Measurements from ENCODE around the gene DTD1. TPM values are rescaled to one million over a fixed set of nuclear protein-coding genes. Genes with fewer than 3 reads are reported as not detected.

The DTD1 gene
- total RNA-seq, 4 donors from 2014 or later, result 6.0 to 18.8 (median 10.2) TPM

GRCh38 chr20:18589941-18590674 is 2.3 kb downstream of the DTD1 start:
- no peak for DNase-seq
- H3K4me3 ChIP-seq, result no peak overlapping the region
- H3K27ac ChIP-seq, result no peak overlapping the region
- H3K36me3 ChIP-seq, result no peaks in the 10 kb centered on the region
- H3K4me1 ChIP-seq, result peaks cover 0 to 9% (median 3%) of the 10 kb centered on the region in 4 donors
- TF ChIP-seq POLR2A (IDR thresholded peaks at IDR 0.05) (no peak), CTCF (IDR thresholded peaks at IDR 0.05) (no peak)
- no peaks in the 10 kb centered on the region for H3K27me3 ChIP-seq
- H3K9me3 ChIP-seq, result no peaks in the 10 kb centered on the region

GRCh38 chr20:18596270-18596669 is 8.4 kb downstream of the DTD1 start:
- no peaks in the 10 kb centered on the region for H3K9me3 ChIP-seq
- no peak overlapping the region for H3K27ac ChIP-seq
- H3K27me3 ChIP-seq, result no peaks in the 10 kb centered on the region
- H3K4me3 ChIP-seq, result no peak overlapping the region
- TF ChIP-seq CTCF (IDR thresholded peaks at IDR 0.05) (no peak), POLR2A (IDR thresholded peaks at IDR 0.05) (no peak)
- peaks cover 0 to 9% (median 0%) of the 10 kb centered on the region in 3 donors for H3K36me3 ChIP-seq
- H3K4me1 ChIP-seq, result no peaks in the 10 kb centered on the region
- DNase-seq, result no peak

GRCh38 chr20:18609741-18610140 is 21.9 kb downstream of the DTD1 start:
- Histone ChIP-seq H3K27me3 (no peaks in the 10 kb centered on the region), H3K9me3 (no peaks in the 10 kb centered on the region), H3K27ac (no peak overlapping the region), H3K4me3 (no peak overlapping the region), H3K4me1 (no peaks in the 10 kb centered on the region), H3K36me3 (no peaks in the 10 kb centered on the region)
- TF ChIP-seq CTCF (IDR thresholded peaks at IDR 0.05), result no peak
- no peak for TF ChIP-seq POLR2A (IDR thresholded peaks at IDR 0.05)
- DNase-seq, result no peak

GRCh38 chr20:18611492-18611891 is 23.6 kb downstream of the DTD1 start:
- H3K4me3 ChIP-seq, result no peak overlapping the region
- no peak for TF ChIP-seq CTCF (IDR thresholded peaks at IDR 0.05)
- TF ChIP-seq POLR2A (IDR thresholded peaks at IDR 0.05), result no peak
- no peak for DNase-seq
- no peaks in the 10 kb centered on the region for H3K27me3 ChIP-seq
- no peaks in the 10 kb centered on the region for H3K4me1 ChIP-seq
- no peaks in the 10 kb centered on the region for H3K9me3 ChIP-seq
- no peaks in the 10 kb centered on the region for H3K36me3 ChIP-seq
- no peak overlapping the region for H3K27ac ChIP-seq

- Histone ChIP-seq H3K9me3 (no peaks in the 10 kb centered on the region), H3K27ac (no peak overlapping the region), H3K4me3 (no peak overlapping the region), H3K4me1 (no peaks in the 10 kb centered on the region), H3K36me3 (no peaks in the 10 kb centered on the region), H3K27me3 (no peaks in the 10 kb centered on the region)
- TF ChIP-seq CTCF (IDR thresholded peaks at IDR 0.05), result no peak
- TF ChIP-seq POLR2A (IDR thresholded peaks at IDR 0.05), result no peak
- DNase-seq, result no peak
These were observed 25.7 kb downstream of the DTD1 start for GRCh38 chr20:18613553-18613952.
